SU-DHL-6 (cell line): Measurements from ENCODE around the gene RIPK4.

Experiments
- CTCF ChIP-seq: fragments of 200-600 bp; sonication (generic); IDR thresholded peaks from one replicate; pipeline ENCODE4 v1.5.1; 2017; ENCODE audit warnings: antibody characterized with exemption, mild to moderate bottlenecking, low read length, moderate library complexity; ENCODE audit not compliant: insufficient read depth, poor library complexity, severe bottlenecking
- EZH2phosphoT487 ChIP-seq: fragments of 200-600 bp; sonication (generic), shearing (Covaris generic); conservative IDR thresholded peaks from 2 replicates; pipeline ENCODE4 v1.6.1; 2018; ENCODE audit warnings: mild to moderate bottlenecking, antibody characterized with exemption, low read length, moderate library complexity, mixed read lengths

GRCh38 chr21:41815652-41816582 is 49.1 kb upstream of the RIPK4 start:
- TF ChIP-seq CTCF (no peak), EZH2phosphoT487 (no peak)
